Prostate gland (tissue), 2 donors: ENCODE data around the gene XPO5. TPM values are rescaled to one million over a fixed set of nuclear protein-coding genes. Genes with fewer than 3 reads are reported as not detected.

Experiments used
- DNase-seq: peaks from one replicate; pipeline ENCODE4 v3.0.0-alpha.2; 2019; ENCODE audit warnings: low spot score
- H3K27ac ChIP-seq, 2 donors: fragments of 200-600 bp; sonication (generic); 2 replicates each; pipeline ENCODE4 v1.5.1; 2017 to 2019
- H3K27me3 ChIP-seq: fragments of 200-600 bp; sonication (generic); replicated peaks from 2 replicates; pipeline ENCODE4 v1.5.1; 2019; ENCODE audit not compliant: insufficient read depth
- H3K36me3 ChIP-seq, 2 donors: fragments of 200-600 bp; sonication (generic); 1 replicate in 1 of 2; 2 replicates in 1 of 2; pipeline versions ENCODE4 v1.5.1 to v1.8.1; 2017 to 2019
- H3K4me1 ChIP-seq: fragments of 200-600 bp; sonication (generic); replicated peaks from 2 replicates; pipeline ENCODE4 v1.5.1; 2019
- H3K4me3 ChIP-seq, 2 donors: fragments of 200-600 bp; sonication (generic); 2 replicates each; pipeline ENCODE4 v1.5.1; 2017 to 2019
- H3K9me3 ChIP-seq: fragments of 200-600 bp; sonication (generic); 2 replicates; pipeline ENCODE4 v1.5.1; 2017
- CTCF ChIP-seq, 4 experiments: fragments of 200-600 bp in 2 of 4; fragments of 450-650 bp in 2 of 4; sonication (generic) in 2 of 4; IDR thresholded peaks; 1 replicate in 3 of 4; 2 replicates in 1 of 4; pipeline ENCODE4 v1.5.1; 2016 to 2019; ENCODE audit warnings: antibody characterized with exemption in 4 of 4, mild to moderate bottlenecking in 2 of 4, moderate library complexity in 2 of 4
- POLR2A ChIP-seq: fragments of 450-650 bp; IDR thresholded peaks from one replicate; pipeline ENCODE4 v1.6.1; 2016; ENCODE audit warnings: antibody characterized with exemption, mild to moderate bottlenecking
- POLR2AphosphoS5 ChIP-seq: sonication (generic); formaldehyde crosslinking; IDR thresholded peaks from one replicate; pipeline ENCODE4 v1.6.1; 2017; ENCODE audit warnings: antibody characterized with exemption
- WGBS: methylation state at CpG from one replicate; pipeline ENCODE4 v1.1.5; 2018; 5-methylcytosine and 5-hydroxymethylcytosine counted together
- intact Hi-C: fragments of 100-400 bp; cut with DNase I; formaldehyde crosslinking; loops from one replicate; pipeline ENCODE4 v1.14.2; 2022
- total RNA-seq, 2 donors: library from RNA; depleted of rRNA; stranded (reverse); fragments of >200 nt; gene quantifications; one replicate each; pipeline ENCODE4 v1.1.0, GENCODE V29; 2016

Gene XPO5
- 10 to 100 TPM; 17.9 to 33.3 TPM for total RNA-seq

GRCh38 chr6:43575772-43576551, at the start of gene XPO5, which contains the start of gene POLH:
Gene XPO5 (minus strand): TSS chr6:43576038. CDS start chr6:43575864, 174 bp downstream.
Gene POLH (plus strand): TSS chr6:43576185. CDS start chr6:43582320, 6,135 bp downstream.
- Histone ChIP-seq H3K4me3 (peak within 1 kb of the TSS; percentile 95 to 98), H3K9me3 (no peaks in the 10 kb centered on the region), H3K36me3 (no peaks in the 10 kb centered on the region), H3K4me1 (no peaks in the 10 kb centered on the region), H3K27ac (peak within 1 kb of the TSS; percentile 72 to 79), H3K27me3 (no peaks in the 10 kb centered on the region)
- intact Hi-C loops, result no loop called here
- under 1% methylated on average over 55 of the region's 76 CpGs for WGBS
- DNase-seq, result peak; percentile 91
- TF ChIP-seq POLR2AphosphoS5 (peak; percentile 91), POLR2A (peak; percentile 98), CTCF (IDR thresholded peaks at IDR 0.05) (peak in 2 of 4 experiments; percentile 21 to 46)

- 93% methylated on average over 16 of the region's 16 CpGs for WGBS
- no peak overlapping the region for H3K4me3 ChIP-seq
- DNase-seq, result no peak
- H3K27me3 ChIP-seq, result no peaks in the 10 kb centered on the region
- no peaks in the 10 kb centered on the region for H3K9me3 ChIP-seq
- H3K36me3 ChIP-seq, result peaks cover 7 to 12% of the 10 kb centered on the region in 2 donors
- H3K4me1 ChIP-seq, result peaks cover 9% of the 10 kb centered on the region
- intact Hi-C loops, result no loop called here
- TF ChIP-seq POLR2A (no peak), CTCF (IDR thresholded peaks at IDR 0.05) (no peak), POLR2AphosphoS5 (no peak)
- H3K27ac ChIP-seq, result no peak overlapping the region
These were observed 49.7 kb upstream of the XPO5 start for GRCh38 chr6:43625393-43625992.

GRCh38 chr6:43624786-43625288, 49.0 kb upstream of the XPO5 start:
- Histone ChIP-seq H3K27me3 (no peaks in the 10 kb centered on the region), H3K36me3 (peaks cover 7 to 12% of the 10 kb centered on the region in 2 donors), H3K9me3 (no peaks in the 10 kb centered on the region), H3K27ac (no peak overlapping the region), H3K4me3 (no peak overlapping the region), H3K4me1 (peaks cover 9% of the 10 kb centered on the region)
- DNase-seq, result no peak
- TF ChIP-seq POLR2AphosphoS5, result no peak
- no peak for TF ChIP-seq POLR2A
- TF ChIP-seq CTCF (IDR thresholded peaks at IDR 0.05), result no peak
- intact Hi-C loops, result no loop called here
- WGBS, result 90% methylated on average over 7 of the region's 7 CpGs

GRCh38 chr6:43623880-43624785, 48.3 kb upstream of the XPO5 start:
- Histone ChIP-seq H3K9me3 (no peaks in the 10 kb centered on the region), H3K27me3 (no peaks in the 10 kb centered on the region), H3K36me3 (peaks cover 7 to 12% of the 10 kb centered on the region in 2 donors), H3K4me3 (no peak overlapping the region), H3K27ac (no peak overlapping the region), H3K4me1 (peaks cover 9% of the 10 kb centered on the region)
- intact Hi-C loops, result no loop called here
- TF ChIP-seq CTCF (IDR thresholded peaks at IDR 0.05) (no peak), POLR2AphosphoS5 (no peak), POLR2A (no peak)
- WGBS, result 84% methylated on average over 12 of the region's 12 CpGs
- no peak for DNase-seq
